HepG2 (cell line): ENCODE results near the gene FBLIM1. TPM values are rescaled to one million over a fixed set of nuclear protein-coding genes. Genes with fewer than 3 reads are reported as not detected.

Source experiments
- CEBPB ChIP-seq: IDR thresholded peaks from 2 replicates; pipeline ENCODE4 v1.6.1; 2011; ENCODE audit warnings: low read depth, low read length, improper control_type of control experiment, borderline replicate concordance
- HNF4G ChIP-seq, 2 experiments: sonication (generic) in 1 of 2; formaldehyde crosslinking in 1 of 2; IDR thresholded peaks; 2 replicates each; pipeline versions ENCODE4 v1.4.0 to v1.6.1; 2011 to 2020; ENCODE audit warnings: borderline replicate concordance in 2 of 2, low read depth in 2 of 2, mild to moderate bottlenecking in 2 of 2, low read length in 1 of 2, missing genetic modification reagents in 1 of 2, moderate library complexity in 1 of 2
- ISX ChIP-seq: sonication (generic); formaldehyde crosslinking; conservative IDR thresholded peaks from 2 replicates; pipeline ENCODE4 v1.5.0; 2020; ENCODE audit warnings: missing genetic modification reagents
- KLF11 ChIP-seq: IDR thresholded peaks from 2 replicates; pipeline ENCODE4 v1.6.1; 2016; ENCODE audit warnings: missing compliant biosample characterization
- MTA1 ChIP-seq: sonication (generic); formaldehyde crosslinking; IDR thresholded peaks from 2 replicates; pipeline ENCODE4 v1.4.0; 2020; ENCODE audit warnings: missing genetic modification reagents, mild to moderate bottlenecking, borderline replicate concordance
- NR2C2 ChIP-seq: sonication (generic); formaldehyde crosslinking; IDR thresholded peaks from 2 replicates; pipeline ENCODE4 v1.4.0; 2020; ENCODE audit warnings: missing genetic modification reagents, mild to moderate bottlenecking, moderate library complexity, borderline replicate concordance
- SIN3A ChIP-seq: IDR thresholded peaks from 2 replicates; pipeline ENCODE4 v1.6.1; 2011; ENCODE audit warnings: low read depth, mild to moderate bottlenecking, control low read depth, low read length, borderline replicate concordance
- SYNCRIP ChIP-seq: fragments of 200-400 bp; formaldehyde crosslinking; IDR thresholded peaks from 2 replicates; pipeline ENCODE4 v1.6.1; 2018; ENCODE audit warnings: mild to moderate bottlenecking, low read depth, low read length; ENCODE audit not compliant: insufficient read depth
- THYN1 ChIP-seq: sonication (generic); formaldehyde crosslinking; IDR thresholded peaks from 2 replicates; pipeline ENCODE4 v1.8.1; 2023; ENCODE audit warnings: low read depth, mild to moderate bottlenecking, moderate library complexity, missing genetic modification reagents, borderline replicate concordance
- ZNF251 ChIP-seq: sonication (generic); formaldehyde crosslinking; IDR thresholded peaks from 2 replicates; pipeline ENCODE4 v1.9.0; 2021; ENCODE audit warnings: mild to moderate bottlenecking, missing genetic modification reagents
- ZNF264 ChIP-seq: sonication (generic); formaldehyde crosslinking; IDR thresholded peaks from 2 replicates; pipeline ENCODE4 v1.4.0; 2020; ENCODE audit warnings: missing genetic modification reagents
- ZNF839 ChIP-seq: sonication (generic); formaldehyde crosslinking; IDR thresholded peaks from 2 replicates; pipeline ENCODE4 v1.4.0; 2020; ENCODE audit warnings: missing genetic modification reagents, mild to moderate bottlenecking, borderline replicate concordance
- ZSCAN12 ChIP-seq: sonication (generic); formaldehyde crosslinking; IDR thresholded peaks from 2 replicates; pipeline ENCODE4 v1.9.0; 2021; ENCODE audit warnings: mild to moderate bottlenecking, missing genetic modification reagents
- ZSCAN9 ChIP-seq: IDR thresholded peaks from 2 replicates; pipeline ENCODE4 v1.6.1; 2016; ENCODE audit warnings: borderline replicate concordance
- polyA plus RNA-seq, 8 experiments: library from polyadenylated mRNA; depleted of rRNA in 3 of 8; stranded (reverse) in 7 of 8; unstranded in 1 of 8; fragments of >200 nt; fragmentation: Illumina TruSeq in 4 of 8; extraction: Trizol in 4 of 8; gene quantifications; 2 replicates each; pipeline versions ENCODE4 v1.2.1 to v1.2.3, GENCODE V29; 2011 to 2016; ENCODE audit warnings: low read depth in 4 of 8, missing spikeins in 1 of 8, mixed read lengths in 1 of 8; ENCODE audit not compliant: insufficient read depth in 1 of 8
- total RNA-seq, 5 experiments: library from RNA; depleted of rRNA; stranded (reverse); fragments of >200 nt; fragmentation: Illumina TruSeq; extraction: Trizol; gene quantifications; 2 replicates each; pipeline ENCODE4 v1.2.3, GENCODE V29; 2016; ENCODE audit warnings: low read depth in 1 of 5
- TF ChIP-seq, protein P1 (sequence below): sonication (generic); formaldehyde crosslinking; IDR thresholded peaks from 2 replicates; pipeline ENCODE4; 2020; ENCODE audit warnings: missing genetic modification reagents, mild to moderate bottlenecking, borderline replicate concordance
- TF ChIP-seq, protein P2 (sequence below): sonication (generic); formaldehyde crosslinking; IDR thresholded peaks from 2 replicates; pipeline ENCODE4 v1.4.0; 2020; ENCODE audit warnings: missing genetic modification reagents, borderline replicate concordance
- TF ChIP-seq, protein P3 (sequence below): sonication (generic); formaldehyde crosslinking; IDR thresholded peaks from 2 replicates; pipeline ENCODE4 v1.4.0; 2020; ENCODE audit warnings: mild to moderate bottlenecking, missing genetic modification reagents
- TF ChIP-seq, protein P4 (sequence below): sonication (generic); formaldehyde crosslinking; IDR thresholded peaks from 2 replicates; pipeline ENCODE4 v1.5.1; 2020; ENCODE audit warnings: missing genetic modification reagents, mild to moderate bottlenecking, borderline replicate concordance
- TF ChIP-seq, protein P5 (sequence below): sonication (generic); formaldehyde crosslinking; IDR thresholded peaks from 2 replicates; pipeline ENCODE4 v1.8.1; 2023; ENCODE audit warnings: mild to moderate bottlenecking, moderate library complexity, missing genetic modification reagents

Gene FBLIM1
- total and polyA plus RNA-seq, 2 of the 13 experiments (the other 11 are each of a cell fraction or from before 2014, with no cell fraction given): 10.6 to 23.0 TPM

DNA sequence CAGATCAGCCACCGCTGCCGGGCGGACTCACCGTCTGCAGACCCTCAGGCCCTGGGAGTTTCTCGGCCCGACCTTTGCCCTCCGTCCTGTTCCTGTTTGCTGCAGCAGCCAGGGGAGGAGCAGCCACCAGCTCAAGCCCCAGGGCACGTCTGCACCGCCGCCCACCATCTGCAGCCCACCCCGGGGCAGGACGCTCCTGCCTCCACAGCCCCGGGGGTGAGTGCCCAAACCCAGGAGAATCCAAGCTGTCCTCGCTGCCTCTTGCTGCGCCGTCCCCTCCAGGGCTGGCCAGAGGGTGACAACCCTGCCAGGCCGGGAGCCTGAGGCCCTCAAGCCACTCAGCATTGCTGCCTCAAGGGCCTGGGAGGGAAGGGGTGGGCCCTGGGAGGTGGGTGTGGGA lies 23.7 kb upstream of the FBLIM1 start (continued):
- TF ChIP-seq, protein P1, sequence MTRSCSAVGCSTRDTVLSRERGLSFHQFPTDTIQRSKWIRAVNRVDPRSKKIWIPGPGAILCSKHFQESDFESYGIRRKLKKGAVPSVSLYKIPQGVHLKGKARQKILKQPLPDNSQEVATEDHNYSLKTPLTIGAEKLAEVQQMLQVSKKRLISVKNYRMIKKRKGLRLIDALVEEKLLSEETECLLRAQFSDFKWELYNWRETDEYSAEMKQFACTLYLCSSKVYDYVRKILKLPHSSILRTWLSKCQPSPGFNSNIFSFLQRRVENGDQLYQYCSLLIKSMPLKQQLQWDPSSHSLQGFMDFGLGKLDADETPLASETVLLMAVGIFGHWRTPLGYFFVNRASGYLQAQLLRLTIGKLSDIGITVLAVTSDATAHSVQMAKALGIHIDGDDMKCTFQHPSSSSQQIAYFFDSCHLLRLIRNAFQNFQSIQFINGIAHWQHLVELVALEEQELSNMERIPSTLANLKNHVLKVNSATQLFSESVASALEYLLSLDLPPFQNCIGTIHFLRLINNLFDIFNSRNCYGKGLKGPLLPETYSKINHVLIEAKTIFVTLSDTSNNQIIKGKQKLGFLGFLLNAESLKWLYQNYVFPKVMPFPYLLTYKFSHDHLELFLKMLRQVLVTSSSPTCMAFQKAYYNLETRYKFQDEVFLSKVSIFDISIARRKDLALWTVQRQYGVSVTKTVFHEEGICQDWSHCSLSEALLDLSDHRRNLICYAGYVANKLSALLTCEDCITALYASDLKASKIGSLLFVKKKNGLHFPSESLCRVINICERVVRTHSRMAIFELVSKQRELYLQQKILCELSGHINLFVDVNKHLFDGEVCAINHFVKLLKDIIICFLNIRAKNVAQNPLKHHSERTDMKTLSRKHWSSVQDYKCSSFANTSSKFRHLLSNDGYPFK (CRISPR knock-in tag): peak; percentile 49; the same call in 1 of the 2 replicates
- no peak for TF ChIP-seq ZNF251 (CRISPR knock-in tag)
- TF ChIP-seq, protein P2, sequence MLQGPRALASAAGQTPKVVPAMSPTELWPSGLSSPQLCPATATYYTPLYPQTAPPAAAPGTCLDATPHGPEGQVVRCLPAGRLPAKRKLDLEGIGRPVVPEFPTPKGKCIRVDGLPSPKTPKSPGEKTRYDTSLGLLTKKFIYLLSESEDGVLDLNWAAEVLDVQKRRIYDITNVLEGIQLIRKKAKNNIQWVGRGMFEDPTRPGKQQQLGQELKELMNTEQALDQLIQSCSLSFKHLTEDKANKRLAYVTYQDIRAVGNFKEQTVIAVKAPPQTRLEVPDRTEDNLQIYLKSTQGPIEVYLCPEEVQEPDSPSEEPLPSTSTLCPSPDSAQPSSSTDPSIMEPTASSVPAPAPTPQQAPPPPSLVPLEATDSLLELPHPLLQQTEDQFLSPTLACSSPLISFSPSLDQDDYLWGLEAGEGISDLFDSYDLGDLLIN (CRISPR knock-in tag): no peak
- TF ChIP-seq ZNF264 (CRISPR knock-in tag): no peak
- no peak for TF ChIP-seq THYN1 (CRISPR knock-in tag)
- no peak for TF ChIP-seq ZNF839 (CRISPR knock-in tag)
- no peak for TF ChIP-seq KLF11 (CRISPR knock-in tag)
- TF ChIP-seq, protein P3, sequence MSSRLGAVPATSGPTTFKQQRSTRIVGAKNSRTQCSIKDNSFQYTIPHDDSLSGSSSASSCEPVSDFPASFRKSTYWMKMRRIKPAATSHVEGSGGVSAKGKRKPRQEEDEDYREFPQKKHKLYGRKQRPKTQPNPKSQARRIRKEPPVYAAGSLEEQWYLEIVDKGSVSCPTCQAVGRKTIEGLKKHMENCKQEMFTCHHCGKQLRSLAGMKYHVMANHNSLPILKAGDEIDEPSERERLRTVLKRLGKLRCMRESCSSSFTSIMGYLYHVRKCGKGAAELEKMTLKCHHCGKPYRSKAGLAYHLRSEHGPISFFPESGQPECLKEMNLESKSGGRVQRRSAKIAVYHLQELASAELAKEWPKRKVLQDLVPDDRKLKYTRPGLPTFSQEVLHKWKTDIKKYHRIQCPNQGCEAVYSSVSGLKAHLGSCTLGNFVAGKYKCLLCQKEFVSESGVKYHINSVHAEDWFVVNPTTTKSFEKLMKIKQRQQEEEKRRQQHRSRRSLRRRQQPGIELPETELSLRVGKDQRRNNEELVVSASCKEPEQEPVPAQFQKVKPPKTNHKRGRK: no peak
- TF ChIP-seq, protein P4, sequence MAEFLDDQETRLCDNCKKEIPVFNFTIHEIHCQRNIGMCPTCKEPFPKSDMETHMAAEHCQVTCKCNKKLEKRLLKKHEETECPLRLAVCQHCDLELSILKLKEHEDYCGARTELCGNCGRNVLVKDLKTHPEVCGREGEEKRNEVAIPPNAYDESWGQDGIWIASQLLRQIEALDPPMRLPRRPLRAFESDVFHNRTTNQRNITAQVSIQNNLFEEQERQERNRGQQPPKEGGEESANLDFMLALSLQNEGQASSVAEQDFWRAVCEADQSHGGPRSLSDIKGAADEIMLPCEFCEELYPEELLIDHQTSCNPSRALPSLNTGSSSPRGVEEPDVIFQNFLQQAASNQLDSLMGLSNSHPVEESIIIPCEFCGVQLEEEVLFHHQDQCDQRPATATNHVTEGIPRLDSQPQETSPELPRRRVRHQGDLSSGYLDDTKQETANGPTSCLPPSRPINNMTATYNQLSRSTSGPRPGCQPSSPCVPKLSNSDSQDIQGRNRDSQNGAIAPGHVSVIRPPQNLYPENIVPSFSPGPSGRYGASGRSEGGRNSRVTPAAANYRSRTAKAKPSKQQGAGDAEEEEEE (CRISPR knock-in tag): no peak
- no peak for TF ChIP-seq MTA1 (CRISPR knock-in tag)
- peak; percentile 82 for TF ChIP-seq HNF4G (IDR thresholded peaks at IDR 0.05; ENCODE audit: borderline replicate concordance, low read depth, low read length)
- peak; percentile 71; the same call in 1 of the 2 replicates for TF ChIP-seq HNF4G (CRISPR knock-in tag; IDR thresholded peaks at IDR 0.05; ENCODE audit: borderline replicate concordance, low read depth)
- no peak for TF ChIP-seq SIN3A
- no peak for TF ChIP-seq ZSCAN12 (CRISPR knock-in tag)
- no peak for TF ChIP-seq ISX (CRISPR knock-in tag)
- TF ChIP-seq CEBPB: no peak
- TF ChIP-seq, protein P5, sequence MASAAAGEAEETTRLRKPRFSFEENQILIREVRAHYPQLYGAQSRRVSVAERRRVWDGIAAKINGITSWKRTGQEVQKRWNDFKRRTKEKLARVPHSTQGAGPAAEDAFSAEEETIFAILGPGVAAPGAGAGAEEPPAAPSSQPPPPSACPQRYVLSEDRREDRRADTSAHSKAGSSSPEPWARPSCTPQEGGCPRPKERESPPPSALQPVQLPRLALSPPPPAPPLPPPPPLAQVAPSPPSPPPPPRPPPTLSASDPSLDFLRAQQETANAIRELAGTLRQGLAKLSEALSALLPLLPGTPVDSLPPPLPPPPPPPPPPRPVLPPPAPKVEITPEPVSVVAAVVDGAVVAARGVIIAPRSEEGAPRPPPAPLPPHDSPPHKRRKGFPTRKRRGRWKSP: no peak
- no peak for TF ChIP-seq ZSCAN9 (CRISPR knock-in tag)
- no peak; the same call in 1 of the 2 replicates for TF ChIP-seq NR2C2
- no peak for TF ChIP-seq SYNCRIP
